HCT116 (cell line): ENCODE data around the gene STRA8. TPM values are rescaled to one million over a fixed set of nuclear protein-coding genes. Genes with fewer than 3 reads are reported as not detected.

Experiments
- ATAC-seq: fragments of 200-7000 bp; cut with Tn5 transposase; 2 replicates; pipeline ENCODE4 v1.9.1; 2020; ENCODE audit warnings: mild to moderate bottlenecking, moderate library complexity
- BruUV-seq: library from RNA; stranded (reverse); fragments of 400-500 nt; replicated peaks from 2 replicates; lab custom pipeline; 2021; lab: Mats Ljungman, UMichigan
- CTCF ChIA-PET: fragments of 300-600 bp; sonication (Branson Sonifier 250); formaldehyde crosslinking; loops from one replicate; lab custom pipeline; 2021; ENCODE audit warnings: antibody characterized with exemption; lab: Charles Lee
- POLR2A ChIA-PET: fragments of 300-600, 350-600 bp; sonication (Branson Sonifier 250); formaldehyde crosslinking; loops from one replicate; lab custom pipeline; 2021; ENCODE audit warnings: antibody characterized with exemption; lab: Charles Lee
- RAD21 ChIA-PET, 2 experiments: fragments of 300-600 bp; sonication (Branson Sonifier 250); formaldehyde crosslinking; loops; one replicate each; lab custom pipeline; 2023; ENCODE audit warnings: low total read pairs in 2 of 2; ENCODE audit not compliant: uncharacterized antibody in 2 of 2, unreplicated experiment in 2 of 2, low non-redundant PET in 1 of 2; lab: Charles Lee
- DNase-seq: peaks from one replicate; pipeline ENCODE4 v3.0.0-alpha.2; 2010; ENCODE audit warnings: low read depth, low spot score
- H2AFZ ChIP-seq: fragments of 200-600 bp; shearing (Covaris generic), sonication (generic); 2 replicates; pipeline ENCODE4 v1.6.1; 2017; ENCODE audit warnings: low read depth, mixed run types, mixed read lengths, antibody characterized with exemption, low read length; ENCODE audit not compliant: poor library complexity, severe bottlenecking
- H3K27ac ChIP-seq: 2 replicates; pipeline ENCODE4 v1.5.1; 2012; ENCODE audit warnings: low read depth, low read length
- H3K27me3 ChIP-seq: fragments of 200-600 bp; sonication (generic); 2 replicates; pipeline ENCODE4 v1.6.1; 2016; ENCODE audit warnings: mixed run types, low read length, mixed read lengths; ENCODE audit not compliant: insufficient read depth
- H3K36me3 ChIP-seq, 2 experiments: fragments of 200-500 bp in 1 of 2; fragments of 200-600 bp in 1 of 2; sonication (Bioruptor generic) in 1 of 2; sonication (generic) in 1 of 2; 2 replicates each; pipeline versions ENCODE4 v1.5.1 to v1.6.1; 2014 to 2016; ENCODE audit warnings: low read length in 2 of 2, inconsistent platforms in 1 of 2, mixed read lengths in 1 of 2, mixed run types in 1 of 2; ENCODE audit not compliant: insufficient read depth in 2 of 2, control insufficient read depth in 1 of 2
- H3K4me1 ChIP-seq, 2 experiments: fragments of 200-600 bp in 1 of 2; sonication (generic) in 1 of 2; 2 replicates each; pipeline versions ENCODE4 v1.5.1 to v1.6.1; 2012 to 2017; ENCODE audit warnings: low read length in 2 of 2, inconsistent platforms in 1 of 2, mild to moderate bottlenecking in 1 of 2, mixed read lengths in 1 of 2, mixed run types in 1 of 2, moderate library complexity in 1 of 2; ENCODE audit not compliant: insufficient read depth in 2 of 2, control insufficient read depth in 1 of 2
- H3K4me2 ChIP-seq: fragments of 200-600 bp; sonication (generic); 2 replicates; pipeline ENCODE4 v1.6.1; 2017; ENCODE audit warnings: mixed run types, low read length, mixed read lengths
- H3K4me3 ChIP-seq, 2 experiments: fragments of 200-600 bp in 1 of 2; sonication (generic) in 1 of 2; replicated peaks in 1 of 2; 2 replicates each; pipeline ENCODE4 v1.5.1; 2011 to 2016; ENCODE audit warnings: low read length in 2 of 2, control low read depth in 1 of 2, low read depth in 1 of 2, mild to moderate bottlenecking in 1 of 2, mixed read lengths in 1 of 2, mixed run types in 1 of 2
- H3K79me2 ChIP-seq: fragments of 200-600 bp; sonication (generic); 2 replicates; pipeline ENCODE4 v1.6.1; 2017; ENCODE audit warnings: mild to moderate bottlenecking, mixed run types, low read length, moderate library complexity, mixed read lengths; ENCODE audit not compliant: insufficient read depth
- H3K9ac ChIP-seq: fragments of 200-600 bp; sonication (generic); 2 replicates; pipeline ENCODE4 v1.6.1; 2016; ENCODE audit warnings: low read length, mixed read lengths
- H3K9me2 ChIP-seq: fragments of 200-600 bp; sonication (generic), shearing (Covaris generic); 2 replicates; pipeline ENCODE4 v1.6.1; 2017; ENCODE audit warnings: mixed run types, mild to moderate bottlenecking, moderate library complexity; ENCODE audit not compliant: insufficient read depth
- H3K9me3 ChIP-seq, 2 experiments: fragments of 200-500 bp in 1 of 2; fragments of 200-600 bp in 1 of 2; sonication (Bioruptor generic) in 1 of 2; sonication (generic) in 1 of 2; 2 replicates each; pipeline ENCODE4 v1.6.1; 2014 to 2017; ENCODE audit warnings: low read length in 2 of 2, mixed read lengths in 2 of 2, inconsistent platforms in 1 of 2, low read depth in 1 of 2, mild to moderate bottlenecking in 1 of 2, mixed run types in 1 of 2, moderate library complexity in 1 of 2; ENCODE audit not compliant: control insufficient read depth in 1 of 2, insufficient read depth in 1 of 2
- H4K20me1 ChIP-seq: fragments of 200-600 bp; sonication (generic), shearing (Covaris generic); 2 replicates; pipeline ENCODE4 v1.6.1; 2017; ENCODE audit warnings: mixed run types, mild to moderate bottlenecking, moderate library complexity; ENCODE audit not compliant: insufficient read depth
- EGR1 ChIP-seq: IDR thresholded peaks from 2 replicates; pipeline ENCODE4 v1.6.1; 2012; ENCODE audit warnings: low read depth
- POLR2A ChIP-seq: IDR thresholded peaks from 2 replicates; pipeline ENCODE4 v1.7.0; 2011; ENCODE audit warnings: borderline replicate concordance; ENCODE audit not compliant: insufficient read depth, insufficient read length; ENCODE audit errors: extremely low read depth
- SIN3A ChIP-seq: IDR thresholded peaks from 2 replicates; pipeline ENCODE4 v1.6.1; 2012; ENCODE audit warnings: low read depth
- ZFX ChIP-seq: fragments of 450-650 bp; IDR thresholded peaks from 2 replicates; pipeline ENCODE4 v1.6.1; 2017
- intact Hi-C: fragments of 100-400 bp; cut with micrococcal nuclease; formaldehyde crosslinking; loops from 2 replicates; pipeline ENCODE4 v1.10.0; 2022
- total RNA-seq: library from RNA; stranded (reverse); gene quantifications from one replicate; pipeline ENCODE4 v1.2.1, GENCODE V29; 2021; ENCODE audit not compliant: unreplicated experiment
- TF ChIP-seq, protein P1 (sequence below): IDR thresholded peaks from 2 replicates; pipeline ENCODE4 v1.6.1; 2012

STRA8 gene
- total RNA-seq, 1 experiment from 2014 or later: not detected

DNA sequence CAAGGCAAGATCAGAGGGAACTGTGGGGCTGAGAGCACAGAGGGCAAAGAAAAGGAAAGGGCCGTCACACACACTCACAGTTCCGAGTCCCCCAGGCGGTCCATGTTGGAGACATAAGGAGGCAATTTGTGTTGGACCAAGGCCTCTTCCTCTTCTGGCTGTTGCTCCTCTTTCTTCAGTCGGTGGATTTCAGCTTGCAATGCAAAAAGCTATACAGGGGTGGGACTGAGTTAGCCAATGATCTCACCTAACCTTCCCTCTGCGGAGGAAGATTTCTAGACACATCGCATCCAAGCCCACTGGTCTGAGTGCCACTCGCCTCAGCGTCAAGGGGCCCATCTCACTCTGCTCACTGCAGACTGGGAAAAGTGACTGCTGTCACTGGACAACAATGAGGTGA lies 27.8 kb upstream of the STRA8 start:
- intact Hi-C loops: no loop called here
- POLR2A ChIA-PET: no interaction called here
- H2AFZ ChIP-seq: no peak overlapping the region
- TF ChIP-seq ZFX: no peak
- no peak for TF ChIP-seq SIN3A
- H3K27me3 ChIP-seq: no peaks in the 10 kb centered on the region
- H4K20me1 ChIP-seq: no peaks in the 10 kb centered on the region
- H3K9ac ChIP-seq: no peak overlapping the region
- peaks cover 5 to 7% of the 10 kb centered on the region in 2 experiments; a peak in 3 of 4 replicates for H3K4me1 ChIP-seq
- no peak overlapping the region for H3K4me2 ChIP-seq
- H3K27ac ChIP-seq: no peak overlapping the region
- no peaks in the 10 kb centered on the region for H3K79me2 ChIP-seq
- H3K4me3 ChIP-seq: no peak overlapping the region
- no peak for DNase-seq
- RAD21 ChIA-PET: no interaction called here
- no peaks in the 10 kb centered on the region for H3K9me3 ChIP-seq
- no peaks in the 10 kb centered on the region; a peak in 1 of 4 replicates for H3K36me3 ChIP-seq
- CTCF ChIA-PET: no interaction called here
- no TSS peak for BruUV-seq
- ATAC-seq: no peak
- no peaks in the 10 kb centered on the region for H3K9me2 ChIP-seq

DNA sequence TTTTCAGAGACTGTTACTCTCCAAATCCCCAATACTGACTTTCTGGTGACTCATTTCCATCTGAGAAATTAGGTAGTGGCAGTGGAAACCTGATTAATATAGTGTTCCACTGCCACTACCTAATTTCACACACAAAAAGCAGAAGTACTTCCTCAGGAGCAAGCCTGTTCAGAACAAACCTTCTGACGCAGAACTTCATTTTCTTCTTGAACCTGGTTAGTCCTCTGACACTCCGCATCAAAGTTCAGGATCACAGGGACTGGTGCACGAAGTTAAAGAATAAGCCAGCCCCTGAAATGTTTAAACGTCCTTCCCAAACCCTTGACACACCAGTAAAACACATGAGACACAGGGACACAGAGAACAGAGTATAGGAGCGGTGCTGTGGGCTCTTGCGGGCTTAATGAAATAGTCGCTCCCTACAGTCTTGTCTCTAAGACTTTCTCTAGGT lies 26.7 kb upstream of the STRA8 start:
- ChIA-PET POLR2A (no interaction called here), CTCF (no interaction called here), RAD21 (no interaction called here)
- H3K9ac ChIP-seq: no peak overlapping the region
- intact Hi-C loops: no loop called here
- no peaks in the 10 kb centered on the region for H3K36me3 ChIP-seq
- no TSS peak for BruUV-seq
- no peaks in the 10 kb centered on the region for H3K79me2 ChIP-seq
- H3K9me2 ChIP-seq: no peaks in the 10 kb centered on the region
- H3K27me3 ChIP-seq: no peaks in the 10 kb centered on the region
- H4K20me1 ChIP-seq: no peaks in the 10 kb centered on the region
- TF ChIP-seq EGR1 (no peak), POLR2A (no peak), ZFX (no peak)
- TF ChIP-seq, protein P1, sequence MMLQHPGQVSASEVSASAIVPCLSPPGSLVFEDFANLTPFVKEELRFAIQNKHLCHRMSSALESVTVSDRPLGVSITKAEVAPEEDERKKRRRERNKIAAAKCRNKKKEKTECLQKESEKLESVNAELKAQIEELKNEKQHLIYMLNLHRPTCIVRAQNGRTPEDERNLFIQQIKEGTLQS: no peak
- TF ChIP-seq, all 23 proteins: peak for 0
- DNase-seq: no peak
- peaks cover 5 to 7% of the 10 kb centered on the region in 2 experiments; a peak in 3 of 4 replicates for H3K4me1 ChIP-seq
- no peaks in the 10 kb centered on the region for H3K9me3 ChIP-seq
- H3K27ac ChIP-seq: no peak overlapping the region
- H3K4me3 ChIP-seq: no peak overlapping the region
- H3K4me2 ChIP-seq: no peak overlapping the region
- no peak for ATAC-seq
- H2AFZ ChIP-seq: no peak overlapping the region
